ENCODE data around the gene POU2F2. TPM values are rescaled to one million over a fixed set of nuclear protein-coding genes. Genes with fewer than 3 reads are reported as not detected.

Gene POU2F2
- total and polyA plus RNA-seq, 9 of the 15 experiments (the other 6 are each of a cell fraction or from before 2014, with no cell fraction given), result 0.03 to 0.68 (median 0.14) TPM

DNA sequence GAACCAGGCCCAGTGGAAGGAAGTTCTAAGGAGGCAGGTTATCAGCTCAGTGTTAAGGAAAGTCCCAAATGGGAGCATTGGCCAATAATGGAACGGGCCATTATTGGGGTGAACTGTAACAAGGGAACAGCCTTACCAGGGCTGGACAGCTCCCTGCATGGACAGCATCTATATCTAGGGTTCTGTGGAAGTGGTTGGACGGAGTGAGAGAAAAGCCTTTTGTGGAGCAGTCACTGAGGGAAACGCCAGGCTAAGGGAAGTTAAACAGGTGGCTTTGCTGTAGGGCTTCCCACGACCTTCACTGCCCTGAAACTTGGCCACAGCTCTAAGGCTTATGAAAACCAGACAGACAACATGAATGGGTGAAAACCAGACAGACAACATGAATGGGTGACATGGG is 17.0 kb downstream of the POU2F2 start (continued):
- no peak for TF ChIP-seq ZKSCAN3 (CRISPR knock-in tag; IDR thresholded peaks at IDR 0.05)
- TF ChIP-seq EHMT2 (IDR thresholded peaks at IDR 0.05), result peak; percentile 81

DNA sequence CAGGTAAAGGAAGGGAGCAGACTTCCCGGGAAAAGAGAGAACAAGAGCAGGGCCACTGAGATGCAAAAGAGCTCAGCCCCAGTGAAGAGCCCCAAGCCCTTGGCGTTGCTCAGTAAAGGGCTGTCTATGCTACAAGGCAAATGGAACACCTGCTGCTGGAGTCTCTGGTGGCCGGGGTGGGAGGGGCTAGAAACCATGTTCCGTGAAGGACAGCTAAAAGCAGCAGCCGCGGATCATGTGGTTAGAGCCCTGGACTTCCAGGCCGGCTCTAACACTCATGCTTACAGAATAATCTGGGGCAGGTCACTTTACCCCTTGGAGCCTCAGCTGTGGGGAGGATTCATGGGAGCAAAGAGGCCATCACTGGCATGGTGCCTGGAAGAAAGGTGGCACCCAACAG is 17.8 kb downstream of the POU2F2 start:
- FAIRE-seq (no peak), ATAC-seq (peak; percentile 48; the same call in 2 of the 3 replicates), DNase-seq (ENCODE audit: extremely low read depth in 1 of 4, low spot score in 3 of 4) (no peak)
- Histone ChIP-seq H3K4me2 (ENCODE audit: insufficient read depth, low read length) (no peak overlapping the region), H3K27ac (ENCODE audit: extremely low read depth, low read depth, low read length) (no peak overlapping the region), H3K4me3 (no peak overlapping the region), H2AFZ (ENCODE audit: low read depth, low read length) (no peak overlapping the region), H3K9ac (ENCODE audit: insufficient read depth in 1 of 2, low read depth in 2 of 2, low read length in 2 of 2) (no peak overlapping the region), H3K9me3 (replicated peaks; ENCODE audit: control insufficient read depth, insufficient read depth, low read depth, low read length) (no peaks in the 10 kb centered on the region), H3K27me3 (ENCODE audit: control insufficient read depth in 2 of 2, insufficient read depth in 2 of 2, low read length in 2 of 2) (peaks cover 22 to 52% of the 10 kb centered on the region in 2 experiments), H4K20me1 (replicated peaks; ENCODE audit: control insufficient read depth, insufficient read depth, low read length) (peaks cover 10% of the 10 kb centered on the region; the same call in 1 of the 2 replicates), H3K36me3 (ENCODE audit: control insufficient read depth, insufficient read depth, low read length) (no peaks in the 10 kb centered on the region), H3K79me2 (ENCODE audit: control insufficient read depth, insufficient read depth, low read length) (no peaks in the 10 kb centered on the region), H3K9me1 (ENCODE audit: control insufficient read depth, insufficient read depth, low read length) (no peaks in the 10 kb centered on the region), H3K4me1 (replicated peaks in 1 of 2; ENCODE audit: control insufficient read depth in 2 of 2, insufficient read depth in 2 of 2, low read length in 2 of 2) (no peaks in the 10 kb centered on the region; a peak in 1 of 5 replicates)
- intact Hi-C loops (cut with micrococcal nuclease) (no loop called here), in situ Hi-C loops (cut with MboI) (loop anchor here (25.0 kb wide), 1 partner anchor 423 kb away; the partner anchor contains the start of gene CEACAM1)
- CTCF ChIA-PET (ENCODE audit: low intra/inter-chr PET ratio), result no interaction called here
- 0% methylated on average over 7 of the region's 7 CpGs for WGBS (ENCODE audit: insufficient coverage, low coverage, missing lambda C conversion rate)
- BruUV-seq (replicated peaks), result no TSS peak
- TF ChIP-seq ESRRB (CRISPR knock-in tag; IDR thresholded peaks at IDR 0.05; ENCODE audit: borderline replicate concordance) (no peak), FOXK1 (CRISPR knock-in tag; IDR thresholded peaks at IDR 0.05; ENCODE audit: borderline replicate concordance) (no peak), HNRNPK (IDR thresholded peaks at IDR 0.05; ENCODE audit: low read depth, low read length, poor library complexity, severe bottlenecking) (no peak), CBX1 (IDR thresholded peaks at IDR 0.05; ENCODE audit: low read depth) (no peak), NCOA1 (IDR thresholded peaks at IDR 0.05; ENCODE audit: low read depth) (no peak), KHSRP (IDR thresholded peaks at IDR 0.05) (no peak), HNRNPUL1 (IDR thresholded peaks at IDR 0.05; ENCODE audit: low read length) (no peak), ZNF140 (CRISPR knock-in tag; IDR thresholded peaks at IDR 0.05) (no peak)
- TF ChIP-seq, protein P1, sequence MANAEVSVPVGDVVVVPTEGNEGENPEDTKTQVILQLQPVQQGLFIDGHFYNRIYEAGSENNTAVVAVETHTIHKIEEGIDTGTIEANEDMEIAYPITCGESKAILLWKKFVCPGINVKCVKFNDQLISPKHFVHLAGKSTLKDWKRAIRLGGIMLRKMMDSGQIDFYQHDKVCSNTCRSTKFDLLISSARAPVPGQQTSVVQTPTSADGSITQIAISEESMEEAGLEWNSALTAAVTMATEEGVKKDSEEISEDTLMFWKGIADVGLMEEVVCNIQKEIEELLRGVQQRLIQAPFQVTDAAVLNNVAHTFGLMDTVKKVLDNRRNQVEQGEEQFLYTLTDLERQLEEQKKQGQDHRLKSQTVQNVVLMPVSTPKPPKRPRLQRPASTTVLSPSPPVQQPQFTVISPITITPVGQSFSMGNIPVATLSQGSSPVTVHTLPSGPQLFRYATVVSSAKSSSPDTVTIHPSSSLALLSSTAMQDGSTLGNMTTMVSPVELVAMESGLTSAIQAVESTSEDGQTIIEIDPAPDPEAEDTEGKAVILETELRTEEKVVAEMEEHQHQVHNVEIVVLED (CRISPR knock-in tag; IDR thresholded peaks at IDR 0.05), result no peak
- POLR2A ChIA-PET, result interaction anchor here (1.0 to 1.7 kb wide), 2 partner anchors 9 to 10 kb away, joined by 3 to 4 read pairs; no protein-coding TSS in a partner anchor

All from K562 (cell line).